Measurements from ENCODE around the gene CIZ1.

CIZ1 gene

GRCh38 chr9:128190516-128191405 lies 611 bp downstream of the CIZ1 start:
- peak; percentile 19 for DNase-seq (ENCODE audit: low read depth)

DNA sequence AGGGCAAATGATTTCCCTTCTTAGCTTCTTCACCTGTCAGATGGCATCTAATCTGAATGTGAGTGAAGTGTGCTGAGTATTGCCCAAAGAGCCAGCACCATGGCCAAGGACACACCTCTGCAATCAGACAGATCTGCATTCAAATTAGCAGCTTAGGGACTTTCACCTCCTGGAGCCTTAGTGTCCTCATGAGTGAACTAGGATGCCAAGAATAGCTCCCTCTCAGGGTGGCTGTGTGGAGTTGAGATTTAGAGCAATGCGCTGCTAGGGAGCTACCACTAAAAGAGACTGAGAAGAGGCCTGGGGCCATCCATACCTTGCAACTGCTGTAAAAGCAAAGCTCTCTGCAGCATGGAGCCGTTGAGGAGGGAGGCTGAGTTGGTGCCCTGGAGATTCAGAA lies 1.4 kb downstream of the CIZ1 start:
- DNase-seq (ENCODE audit: low read depth): no peak

GRCh38 chr9:128188209-128188608 lies 3.2 kb downstream of the CIZ1 start:
- DNase-seq (ENCODE audit: low read depth): peak; percentile 31

GRCh38 chr9:128187361-128187760 lies 4.0 kb downstream of the CIZ1 start:
- DNase-seq (ENCODE audit: low read depth): no peak

DNA sequence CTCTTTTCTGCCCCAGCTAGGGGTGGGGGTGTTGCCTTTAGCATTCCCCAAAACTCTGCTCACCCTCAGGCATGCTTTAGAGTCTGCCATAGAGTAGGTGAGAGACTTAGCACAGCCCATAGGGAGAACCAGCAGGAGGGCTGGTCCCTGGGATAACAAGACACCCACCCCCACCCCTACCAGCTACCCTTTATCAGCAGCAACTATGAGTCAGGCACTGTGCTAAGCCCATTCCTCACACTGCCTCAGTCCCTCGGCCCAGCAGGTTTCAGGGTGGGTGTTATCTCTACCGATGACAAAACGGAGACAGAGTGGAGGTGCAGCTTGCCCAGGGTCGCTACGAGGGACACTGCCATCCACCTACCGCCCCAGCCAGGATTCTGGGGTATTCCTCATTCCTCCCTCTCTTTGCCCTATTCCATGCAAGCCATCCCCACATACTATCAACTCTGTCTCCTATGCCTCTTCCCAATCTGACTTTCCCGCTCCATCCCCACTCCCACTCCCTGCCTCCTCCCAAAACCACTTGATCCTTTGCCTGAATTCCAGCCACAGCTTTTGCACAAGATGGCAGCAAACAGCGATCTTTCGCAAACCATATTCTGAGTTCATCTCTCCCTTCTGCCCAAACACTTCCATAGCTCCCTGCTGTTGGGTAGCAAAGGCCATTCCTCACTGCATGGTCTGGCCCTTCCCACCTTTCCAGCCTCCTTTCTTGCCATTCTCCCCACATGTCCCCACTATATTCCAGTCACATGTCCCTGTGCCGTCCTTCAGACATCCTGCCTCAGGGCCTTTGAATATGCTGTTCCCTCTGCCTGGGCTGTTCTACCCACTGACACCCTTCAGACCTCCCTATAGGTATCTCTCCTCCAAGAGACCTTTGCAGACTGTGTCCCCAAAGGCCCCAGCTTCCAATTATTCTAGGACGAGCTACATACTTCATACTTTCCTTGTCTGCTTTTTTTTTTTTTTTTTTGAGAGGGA lies 5.1 kb downstream of the CIZ1 start:
- DNase-seq (ENCODE audit: low read depth): no peak

GRCh38 chr9:128182893-128183588 lies 8.3 kb downstream of the CIZ1 start:
- no peak for DNase-seq (ENCODE audit: low read depth)

DNA sequence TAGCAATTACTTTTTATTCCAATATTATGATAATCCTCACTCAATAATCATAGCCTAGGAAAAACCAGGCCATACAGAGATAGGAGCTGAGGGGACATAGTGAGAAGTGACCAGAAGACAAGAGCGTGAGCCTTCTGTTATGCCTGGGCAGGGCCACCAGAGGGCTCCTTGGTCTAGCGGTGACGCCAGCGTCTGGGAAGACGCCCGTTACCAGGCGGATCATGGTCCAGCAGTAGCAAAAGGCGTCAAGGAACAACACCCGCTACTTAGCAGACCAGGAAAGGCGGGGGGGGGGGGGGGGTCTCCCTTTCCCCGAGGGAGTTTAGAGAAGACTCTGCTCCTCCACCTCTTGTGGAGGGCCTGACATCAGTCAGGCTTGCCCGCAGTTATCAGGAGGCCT lies 9.9 kb downstream of the CIZ1 start:
- peak; percentile 51 for DNase-seq (ENCODE audit: low read depth)

GRCh38 chr9:128180447-128180846 lies 10.9 kb downstream of the CIZ1 start:
- DNase-seq (ENCODE audit: low read depth): no peak

- no peak for DNase-seq (ENCODE audit: low read depth)
Measured at GRCh38 chr9:128180001-128180400, 11.4 kb downstream of the CIZ1 start.

DNA sequence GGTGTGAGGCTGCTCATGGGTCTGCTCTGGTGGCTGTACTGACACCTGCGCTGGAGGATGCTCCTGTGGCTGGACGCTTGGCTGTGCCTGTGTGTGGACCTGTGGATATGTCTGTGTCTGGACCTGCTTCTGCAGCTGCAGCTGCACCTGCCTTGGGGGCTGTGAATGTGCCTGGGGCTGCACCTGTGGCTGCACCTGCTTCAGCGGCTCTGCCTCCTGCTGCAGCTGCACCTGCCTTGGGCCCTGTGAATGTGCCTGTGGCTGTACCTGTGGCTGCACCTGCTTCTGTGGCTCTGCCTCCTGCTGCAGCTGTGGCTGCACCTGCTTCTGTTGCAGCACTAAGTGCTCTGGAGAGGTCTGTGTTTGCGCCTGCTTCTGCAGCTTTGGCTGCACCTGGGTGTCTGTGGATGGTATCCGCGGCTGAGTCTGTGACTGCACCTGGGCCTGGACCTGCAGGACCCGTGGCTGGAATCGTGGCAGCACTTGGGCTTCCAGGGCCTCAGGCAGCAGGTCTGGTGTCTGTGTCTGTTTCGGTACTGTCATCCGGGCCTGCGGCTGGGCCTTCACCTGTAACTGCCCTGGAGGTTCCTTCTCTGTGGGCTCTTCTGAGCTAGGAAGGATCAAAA lies 12.5 kb downstream of the CIZ1 start:
- no peak for DNase-seq (ENCODE audit: low read depth)

- no peak for DNase-seq (ENCODE audit: low read depth)
Measured at GRCh38 chr9:128175726-128176125, 15.6 kb downstream of the CIZ1 start.

DNA sequence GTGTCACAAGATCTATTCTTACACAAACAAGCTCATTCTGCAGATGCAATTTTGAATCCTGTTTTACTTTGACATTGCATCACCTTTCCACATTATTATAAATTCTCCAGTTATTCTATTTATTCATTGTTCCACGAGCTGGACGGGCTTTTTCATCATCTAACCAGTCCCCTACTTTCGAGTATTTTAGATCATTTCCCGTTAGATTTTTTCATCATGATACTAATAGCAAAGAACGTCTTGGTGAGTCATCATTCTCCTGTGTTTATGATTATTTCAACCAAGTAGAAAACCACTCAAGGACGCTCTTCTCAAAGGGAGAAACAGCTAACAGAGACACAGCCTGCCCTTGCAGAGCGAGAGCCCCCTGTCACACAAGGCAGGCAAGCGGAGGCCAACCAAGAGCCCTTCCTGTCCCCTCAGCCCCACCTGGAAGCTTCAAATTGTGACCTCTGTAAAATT lies 16.2 kb downstream of the CIZ1 start:
- DNase-seq (ENCODE audit: low read depth): peak; percentile 85

- no peak for DNase-seq (ENCODE audit: low read depth)
Measured at GRCh38 chr9:128174062-128174461, 17.3 kb downstream of the CIZ1 start.

DNA sequence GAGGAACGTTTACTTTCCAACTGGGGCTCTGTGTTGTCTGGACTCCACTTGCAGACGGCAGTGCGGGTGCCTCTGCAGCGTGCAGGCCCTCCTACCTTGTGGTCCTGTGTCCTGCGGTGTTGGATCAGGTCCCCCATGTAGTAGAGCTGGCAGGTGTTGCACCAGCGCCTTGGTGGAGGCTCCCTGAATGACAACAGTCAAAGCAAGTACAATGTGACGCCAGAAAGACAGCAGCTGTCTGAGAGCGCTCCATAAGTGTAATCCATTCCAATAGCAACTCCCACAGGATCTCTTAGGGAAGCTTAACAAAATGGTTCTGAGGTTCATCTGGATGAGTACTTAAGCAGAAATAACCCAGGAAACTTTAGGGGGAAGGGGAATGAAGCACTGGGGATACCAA lies 21.4 kb downstream of the CIZ1 start:
- DNase-seq (ENCODE audit: low read depth): no peak

- no peak for DNase-seq (ENCODE audit: low read depth)
Measured at GRCh38 chr9:128169492-128169891, 21.9 kb downstream of the CIZ1 start.

DNA sequence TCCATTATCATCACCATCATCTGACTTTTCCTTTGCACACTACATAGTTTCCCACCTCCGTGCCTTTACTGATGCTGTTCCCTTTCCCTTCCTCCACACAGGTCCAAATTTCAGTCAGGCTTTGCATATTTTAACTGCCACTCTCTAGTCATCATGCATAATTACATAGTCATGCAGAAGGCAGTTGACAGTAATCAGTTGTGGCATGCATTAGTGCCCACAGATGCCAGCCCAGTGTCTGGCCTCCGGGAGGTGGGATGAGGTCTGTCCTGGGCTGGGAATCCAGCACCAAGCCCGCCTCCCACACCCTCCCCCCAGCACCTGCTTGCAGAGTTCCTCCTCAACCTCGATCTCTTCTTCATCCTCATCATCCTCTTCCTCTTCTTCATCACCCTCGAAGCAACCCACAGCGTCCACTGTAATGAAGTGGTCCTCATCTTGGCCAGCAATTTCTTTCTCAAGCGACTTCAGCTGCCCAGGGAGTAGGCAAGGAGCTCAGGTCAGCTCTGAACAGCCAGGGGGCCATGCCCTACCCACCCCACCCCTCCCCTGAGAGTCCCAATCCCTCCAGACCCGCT lies 22.6 kb downstream of the CIZ1 start:
- DNase-seq (ENCODE audit: low read depth): peak; percentile 54

DNA sequence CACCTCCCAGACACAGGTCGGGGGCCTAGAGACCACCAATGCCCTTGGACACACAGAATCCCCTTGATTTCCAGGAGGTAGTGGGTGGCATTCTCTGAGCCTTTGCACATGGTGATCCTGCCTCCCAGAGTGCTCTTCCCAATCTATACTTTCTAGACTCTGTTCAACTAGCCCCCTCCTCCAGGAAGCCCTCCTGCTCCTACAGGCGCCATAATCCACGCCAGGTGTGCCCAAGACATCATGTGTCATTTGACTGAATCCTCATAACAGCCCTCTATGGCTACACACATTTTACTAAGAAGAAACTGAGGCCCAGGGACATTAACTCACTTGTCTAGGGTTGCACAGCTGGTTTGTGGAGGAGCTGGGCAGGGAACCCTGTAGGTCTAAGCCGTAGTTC lies 24.2 kb downstream of the CIZ1 start:
- no peak for DNase-seq (ENCODE audit: low read depth)

- DNase-seq (ENCODE audit: low read depth): no peak
Measured at GRCh38 chr9:128166169-128166568, 25.2 kb downstream of the CIZ1 start.

GRCh38 chr9:128164307-128164885 lies 27.0 kb downstream of the CIZ1 start:
- no peak for DNase-seq (ENCODE audit: low read depth)

GRCh38 chr9:128163523-128164306 lies 27.7 kb downstream of the CIZ1 start:
- DNase-seq (ENCODE audit: low read depth): no peak
